NCI-H1436 (cell line): ENCODE results near the gene CASR.
A peak's percentile ranks its signal among the peaks of the same experiment; 100 is the strongest.

Experiments
- DNase-seq: peaks from one replicate; lab custom pipeline; 2025; lab: John Stamatoyannopoulos, UW

Gene CASR

GRCh38 chr3:122257644-122258364, 74.3 kb downstream of the CASR start:
- DNase-seq, result no peak

GRCh38 chr3:122258757-122259371, 75.4 kb downstream of the CASR start:
- peak; percentile 46 for DNase-seq

GRCh38 chr3:122260206-122260605, 76.7 kb downstream of the CASR start:
- DNase-seq, result no peak

- no peak for DNase-seq
These were observed 79.6 kb downstream of the CASR start for GRCh38 chr3:122263058-122263457.

GRCh38 chr3:122263974-122264588, 80.6 kb downstream of the CASR start:
- no peak for DNase-seq

- DNase-seq, result no peak
These were observed 82.5 kb downstream of the CASR start for GRCh38 chr3:122265957-122266356.

GRCh38 chr3:122268257-122269024, 85.0 kb downstream of the CASR start:
- no peak for DNase-seq

- DNase-seq, result no peak
These were observed 85.6 kb downstream of the CASR start for GRCh38 chr3:122269045-122269444.

GRCh38 chr3:122271246-122271898, 87.9 kb downstream of the CASR start:
- no peak for DNase-seq

- DNase-seq, result no peak
These were observed 89.4 kb downstream of the CASR start for GRCh38 chr3:122272879-122273278.

- DNase-seq, result no peak
These were observed 90.0 kb downstream of the CASR start for GRCh38 chr3:122273498-122273897.

- no peak for DNase-seq
These were observed 98.4 kb downstream of the CASR start for GRCh38 chr3:122281891-122282290.

GRCh38 chr3:122283796-122284445, 100.5 kb downstream of the CASR start:
- DNase-seq, result no peak

GRCh38 chr3:122284486-122284885, 101.0 kb downstream of the CASR start:
- no peak for DNase-seq

GRCh38 chr3:122294359-122294758, 110.9 kb downstream of the CASR start:
- DNase-seq, result no peak

- no peak for DNase-seq
These were observed 112.0 kb downstream of the CASR start for GRCh38 chr3:122295266-122296062.

- no peak for DNase-seq
These were observed 114.8 kb downstream of the CASR start for GRCh38 chr3:122298239-122298638.

- no peak for DNase-seq
These were observed 115.7 kb downstream of the CASR start for GRCh38 chr3:122299215-122299614.

- DNase-seq, result no peak
These were observed 116.5 kb downstream of the CASR start for GRCh38 chr3:122299872-122300460.

GRCh38 chr3:122301063-122301462, 117.6 kb downstream of the CASR start:
- no peak for DNase-seq
